Heart left ventricle (tissue), 16 donors: ENCODE data around the gene ECT2. TPM values are rescaled to one million over a fixed set of nuclear protein-coding genes. Genes with fewer than 3 reads are reported as not detected.
"Not testable (repeated sequence)": the region's sequence is repeated elsewhere in the genome, so short reads cannot be mapped to it uniquely, and the experiment has no call there.

Source experiments
- ATAC-seq, 4 donors: fragments of 200-7000 bp; cut with Tn5 transposase; one replicate each; pipeline ENCODE4 v1.9.1; 2020 to 2022; ENCODE audit warnings: moderate library complexity in 4 of 4, mild to moderate bottlenecking in 3 of 4, moderate number of reproducible peaks in 1 of 4
- DNase-seq, 5 donors: peaks; one replicate each; pipeline ENCODE4 v3.0.0-alpha.2; 2020
- H3K27ac ChIP-seq, 12 donors: fragments of 200-600 bp; sonication (generic) in 4 of 12; one replicate each; pipeline versions ENCODE4 v1.5.0 to v1.8.0; 2016 to 2022; ENCODE audit warnings: mild to moderate bottlenecking in 2 of 12
- H3K27me3 ChIP-seq, 9 donors: fragments of 200-600 bp; sonication (generic) in 2 of 9; one replicate each; pipeline versions ENCODE4 v1.5.1 to v1.8.0; 2016 to 2022; ENCODE audit warnings: mild to moderate bottlenecking in 3 of 9
- H3K36me3 ChIP-seq, 9 donors: fragments of 200-600 bp; sonication (generic) in 2 of 9; one replicate each; pipeline versions ENCODE4 v1.5.0 to v1.8.0; 2018 to 2022; ENCODE audit warnings: mild to moderate bottlenecking in 2 of 9
- H3K4me1 ChIP-seq, 12 donors: fragments of 200-600 bp; sonication (generic) in 4 of 12; one replicate each; pipeline versions ENCODE4 v1.5.0 to v1.8.0; 2016 to 2022; ENCODE audit warnings: mild to moderate bottlenecking in 3 of 12
- H3K4me3 ChIP-seq, 12 donors: fragments of 200-600 bp; sonication (generic) in 4 of 12; one replicate each; pipeline versions ENCODE4 v1.5.0 to v1.8.0; 2017 to 2022; ENCODE audit warnings: mild to moderate bottlenecking in 9 of 12, moderate library complexity in 4 of 12
- H3K9me3 ChIP-seq, 12 donors: fragments of 200-600 bp; sonication (generic) in 4 of 12; one replicate each; pipeline versions ENCODE4 v1.5.0 to v1.8.0; 2016 to 2022; ENCODE audit warnings: mild to moderate bottlenecking in 1 of 12
- CTCF ChIP-seq, 12 donors: fragments of 200-600 bp; sonication (generic) in 4 of 12; IDR thresholded peaks; one replicate each; pipeline versions ENCODE4 v1.5.0 to v1.8.0; 2018 to 2022; ENCODE audit warnings: antibody characterized with exemption in 12 of 12, mild to moderate bottlenecking in 5 of 12
- POLR2A ChIP-seq, 2 donors: fragments of 450-650 bp; IDR thresholded peaks; one replicate each; pipeline ENCODE4 v1.6.1; 2017; ENCODE audit warnings: antibody characterized with exemption in 2 of 2, mild to moderate bottlenecking in 2 of 2, moderate library complexity in 2 of 2
- WGBS, 4 donors: extraction: QIAGEN DNeasy Blood & Tissue Kit in 2 of 4; methylation state at CpG; one replicate each; pipeline versions ENCODE4 v1.1.5 to v1.1.7; 2013 to 2018; 5-methylcytosine and 5-hydroxymethylcytosine counted together
- intact Hi-C, 10 donors: fragments of 100-400 bp; cut with DNase I; formaldehyde crosslinking; loops; one replicate each; pipeline versions ENCODE4 v1.11.1 to v1.14.2; 2022
- polyA plus RNA-seq, 2 donors: library from polyadenylated mRNA; stranded (reverse); fragments of 200-250 nt; gene quantifications; one replicate each; pipeline ENCODE4 v1.2.3, GENCODE V29; 2013
- total RNA-seq, 9 donors: library from RNA; depleted of rRNA in 2 of 9; stranded (reverse); fragments of >200 nt in 2 of 9; fragmentation: NEBNext Ultra II Directional in 3 of 9; extraction: Animal tissue kit (Norgen Biotek cat#: 25700) in 3 of 9; gene quantifications; one replicate each; pipeline versions ENCODE4 v1.1.0 to v1.2.4, GENCODE V29; 2016 to 2023
- donor health status: ischemic (EF 13 %, LVEDD 7.1; RV severe dilation, severe dysfunction).
- donor health status: healthy with polysubstance abuse.
- donor health status: DM: no; HTN: yes; CAD: no.
- donor health status: DM: no; HTN: no; CAD: no.
- donor health status: ischemic (EF 25% LVEDD 6.9; RV normal size, moderate dysfunction).
- donor health status: ischemic (EF 25% LVEDD 5.7; RV mildly dilated, moderate dysfunction).
- donor health status: healthy.
- donor health status: DM: yes; HTN: yes; CAD: no.
- donor health status: ischemic (EF 35%, LVEDD 5.7; RV mildly dilated, moderate dysfunction).
- donor health status: nonischemic (EF 11% LVEDD 7.7; RV severe dilation, severe dysfunction).
- donor health status: DM: yes; HTN: yes; CAD: no.
- donor health status: PGD.
- donor health status: ischemic (EF 29% LVEDD 5.4; RV normal size, mild dysfunction).
- donor health status: nonischemic (EF 23%, LVEDD 6.1; RV moderate dilation, normal function).

Gene ECT2
- total and polyA plus RNA-seq, 11 donors, result 1.6 to 9.1 (median 4.4) TPM

GRCh38 chr3:172702256-172702655 is 48.3 kb upstream of the ECT2 start:
- TF ChIP-seq CTCF (IDR thresholded peaks at IDR 0.05) (no peak), POLR2A (IDR thresholded peaks at IDR 0.05) (no peak)
- Histone ChIP-seq H3K27me3 (no peaks in the 10 kb centered on the region), H3K36me3 (no peaks in the 10 kb centered on the region), H3K27ac (peak overlapping the region in 1 of 12 donors; percentile 5), H3K9me3 (no peaks in the 10 kb centered on the region), H3K4me3 (no peak overlapping the region), H3K4me1 (peaks cover 0 to 64% (median 30%) of the 10 kb centered on the region in 12 donors)
- no peak for DNase-seq
- no peak for ATAC-seq
- intact Hi-C loops, result no loop called here
- WGBS, 4 donors, result 52 to 69% (median 62%) methylated on average over 3 of the region's 3 CpGs

- intact Hi-C loops, H3K4me3 ChIP-seq, H3K36me3 ChIP-seq, H3K9me3 ChIP-seq, H3K27me3 ChIP-seq, ATAC-seq, DNase-seq: not testable (repeated sequence)
- H3K4me1 ChIP-seq, result peaks cover 0 to 62% (median 28%) of the 10 kb centered on the region in 12 donors
- peak overlapping the region in 1 of 12 donors; percentile 5 for H3K27ac ChIP-seq
- 83 to 91% (median 84%) methylated on average over 3 of the region's 3 CpGs for WGBS, 4 donors
Measured at GRCh38 chr3:172702731-172703130, 47.8 kb upstream of the ECT2 start.

- Histone ChIP-seq H3K9me3 (no peaks in the 10 kb centered on the region), H3K4me3 (no peak overlapping the region), H3K36me3 (no peaks in the 10 kb centered on the region), H3K4me1 (peaks cover 0 to 58% (median 27%) of the 10 kb centered on the region in 12 donors), H3K27me3 (no peaks in the 10 kb centered on the region), H3K27ac (peak overlapping the region in 2 of 12 donors; percentile 4 to 39)
- 15 to 29% (median 20%) methylated on average over 1 of the region's 1 CpG for WGBS, 4 donors
- TF ChIP-seq CTCF (IDR thresholded peaks at IDR 0.05), result no peak
- TF ChIP-seq POLR2A (IDR thresholded peaks at IDR 0.05), result no peak
- intact Hi-C loops, result no loop called here
- ATAC-seq (no peak), DNase-seq (no peak)
Measured at GRCh38 chr3:172704001-172704400, 46.5 kb upstream of the ECT2 start.

GRCh38 chr3:172705170-172705569 is 45.4 kb upstream of the ECT2 start:
- no peaks in the 10 kb centered on the region for H3K36me3 ChIP-seq
- 74 to 88% (median 81%) methylated on average over 4 of the region's 4 CpGs for WGBS, 4 donors
- DNase-seq, result no peak
- no peak overlapping the region for H3K4me3 ChIP-seq
- H3K27ac ChIP-seq, result peak overlapping the region in 1 of 12 donors; percentile 4
- no peaks in the 10 kb centered on the region for H3K27me3 ChIP-seq
- intact Hi-C loops, result no loop called here
- TF ChIP-seq POLR2A (IDR thresholded peaks at IDR 0.05) (no peak), CTCF (IDR thresholded peaks at IDR 0.05) (no peak)
- H3K4me1 ChIP-seq, result peaks cover 0 to 61% (median 25%) of the 10 kb centered on the region in 12 donors
- ATAC-seq, result no peak
- H3K9me3 ChIP-seq, result no peaks in the 10 kb centered on the region

- H3K4me1 ChIP-seq, result peaks cover 0 to 61% (median 24%) of the 10 kb centered on the region in 12 donors
- DNase-seq (no peak), ATAC-seq (no peak)
- H3K9me3 ChIP-seq, result no peaks in the 10 kb centered on the region
- no peaks in the 10 kb centered on the region for H3K36me3 ChIP-seq
- H3K4me3 ChIP-seq, result no peak overlapping the region
- TF ChIP-seq POLR2A (IDR thresholded peaks at IDR 0.05) (no peak), CTCF (IDR thresholded peaks at IDR 0.05) (no peak)
- H3K27me3 ChIP-seq, result no peaks in the 10 kb centered on the region
- intact Hi-C loops, result no loop called here
- no peak overlapping the region for H3K27ac ChIP-seq
- 73 to 89% (median 84%) methylated on average over 2 of the region's 2 CpGs for WGBS, 4 donors
Measured at GRCh38 chr3:172707030-172707429, 43.5 kb upstream of the ECT2 start.
